ENCODE measurements around the gene MED27. TPM values are rescaled to one million over a fixed set of nuclear protein-coding genes. Genes with fewer than 3 reads are reported as not detected.

Gene MED27
- total RNA-seq, 4 donors from 2014 or later, result 8.2 to 18.9 (median 11.8) TPM

- no peaks in the 10 kb centered on the region for H3K4me1 ChIP-seq
- H3K27me3 ChIP-seq, result peaks cover 0 to 19% of the 10 kb centered on the region in 2 donors
- no peaks in the 10 kb centered on the region for H3K36me3 ChIP-seq
- peaks cover 0 to 11% (median 0%) of the 10 kb centered on the region in 4 donors for H3K9me3 ChIP-seq
- H3K4me3 ChIP-seq, result no peak overlapping the region
- 68 to 75% methylated on average over 9 of the region's 9 CpGs for WGBS, 2 donors
- no peak overlapping the region for H3K27ac ChIP-seq
- TF ChIP-seq POLR2A (IDR thresholded peaks at IDR 0.05) (no peak), CTCF (IDR thresholded peaks at IDR 0.05) (no peak), EP300 (IDR thresholded peaks at IDR 0.05) (no peak)
- DNase-seq (ENCODE audit: low spot score in 2 of 2), result no peak
Measured at GRCh38 chr9:131826966-131827525, 252.6 kb downstream of the MED27 start.

- H3K27me3 ChIP-seq, result peaks cover 0 to 19% of the 10 kb centered on the region in 2 donors
- 89 to 94% methylated on average over 2 of the region's 2 CpGs for WGBS, 2 donors
- TF ChIP-seq CTCF (IDR thresholded peaks at IDR 0.05) (no peak), POLR2A (IDR thresholded peaks at IDR 0.05) (no peak), EP300 (IDR thresholded peaks at IDR 0.05) (no peak)
Measured at GRCh38 chr9:131826053-131826452, 253.6 kb downstream of the MED27 start.

GRCh38 chr9:131824953-131825495, 254.6 kb downstream of the MED27 start:
- TF ChIP-seq POLR2A (IDR thresholded peaks at IDR 0.05), result no peak
- no peak for TF ChIP-seq CTCF (IDR thresholded peaks at IDR 0.05)
- TF ChIP-seq EP300 (IDR thresholded peaks at IDR 0.05), result no peak
- peaks cover 0 to 19% of the 10 kb centered on the region in 2 donors for H3K27me3 ChIP-seq
- H3K4me3 ChIP-seq, result no peak overlapping the region
- no peaks in the 10 kb centered on the region for H3K36me3 ChIP-seq
- no peaks in the 10 kb centered on the region for H3K4me1 ChIP-seq
- WGBS, 2 donors, result 91 to 93% methylated on average over 13 to 14 of the region's 15 CpGs
- no peak for DNase-seq (ENCODE audit: low spot score in 2 of 2)
- H3K27ac ChIP-seq, result no peak overlapping the region
- peaks cover 0 to 5% (median 0%) of the 10 kb centered on the region in 4 donors for H3K9me3 ChIP-seq

More at GRCh38 chr9:131826053-131826452, 253.6 kb downstream of the MED27 start:
- H3K27ac ChIP-seq, result no peak overlapping the region
- H3K4me1 ChIP-seq, result no peaks in the 10 kb centered on the region
- DNase-seq (ENCODE audit: low spot score in 2 of 2), result no peak
- H3K4me3 ChIP-seq, result no peak overlapping the region
- H3K9me3 ChIP-seq, result peaks cover 0 to 5% (median 0%) of the 10 kb centered on the region in 4 donors
- H3K36me3 ChIP-seq, result no peaks in the 10 kb centered on the region

- no peak overlapping the region for H3K27ac ChIP-seq
- 51 to 64% methylated on average over 16 to 18 of the region's 20 CpGs for WGBS, 2 donors
- peaks cover 0 to 5% (median 0%) of the 10 kb centered on the region in 4 donors for H3K9me3 ChIP-seq
- H3K27me3 ChIP-seq, result peaks cover 0 to 25% of the 10 kb centered on the region in 2 donors
- H3K4me1 ChIP-seq, result no peaks in the 10 kb centered on the region
- no peak overlapping the region for H3K4me3 ChIP-seq
- H3K36me3 ChIP-seq, result no peaks in the 10 kb centered on the region
- DNase-seq (ENCODE audit: low spot score in 2 of 2), result no peak
- TF ChIP-seq POLR2A (IDR thresholded peaks at IDR 0.05) (no peak), CTCF (IDR thresholded peaks at IDR 0.05) (no peak), EP300 (IDR thresholded peaks at IDR 0.05) (no peak)
Measured at GRCh38 chr9:131824155-131824594, 255.5 kb downstream of the MED27 start.

GRCh38 chr9:131823701-131824146, 255.9 kb downstream of the MED27 start:
- Histone ChIP-seq H3K9me3 (peaks cover 0 to 5% (median 0%) of the 10 kb centered on the region in 4 donors), H3K27me3 (peaks cover 0 to 30% of the 10 kb centered on the region in 2 donors), H3K27ac (no peak overlapping the region), H3K4me1 (no peaks in the 10 kb centered on the region), H3K4me3 (no peak overlapping the region), H3K36me3 (no peaks in the 10 kb centered on the region)
- TF ChIP-seq EP300 (IDR thresholded peaks at IDR 0.05) (no peak), POLR2A (IDR thresholded peaks at IDR 0.05) (no peak), CTCF (IDR thresholded peaks at IDR 0.05) (no peak)
- no peak for DNase-seq (ENCODE audit: low spot score in 2 of 2)
- WGBS, 2 donors, result 55 to 59% methylated on average over 25 to 32 of the region's 35 CpGs
